CD4-positive, alpha-beta T cell treated with Interleukin-17A for 4 hours (primary cell): ENCODE results near the gene BAIAP3.

Source experiments
- DNase-seq: peaks from one replicate; pipeline ENCODE4 v3.0.0-alpha.2; 2020; ENCODE audit warnings: mixed read lengths

Gene BAIAP3

DNA sequence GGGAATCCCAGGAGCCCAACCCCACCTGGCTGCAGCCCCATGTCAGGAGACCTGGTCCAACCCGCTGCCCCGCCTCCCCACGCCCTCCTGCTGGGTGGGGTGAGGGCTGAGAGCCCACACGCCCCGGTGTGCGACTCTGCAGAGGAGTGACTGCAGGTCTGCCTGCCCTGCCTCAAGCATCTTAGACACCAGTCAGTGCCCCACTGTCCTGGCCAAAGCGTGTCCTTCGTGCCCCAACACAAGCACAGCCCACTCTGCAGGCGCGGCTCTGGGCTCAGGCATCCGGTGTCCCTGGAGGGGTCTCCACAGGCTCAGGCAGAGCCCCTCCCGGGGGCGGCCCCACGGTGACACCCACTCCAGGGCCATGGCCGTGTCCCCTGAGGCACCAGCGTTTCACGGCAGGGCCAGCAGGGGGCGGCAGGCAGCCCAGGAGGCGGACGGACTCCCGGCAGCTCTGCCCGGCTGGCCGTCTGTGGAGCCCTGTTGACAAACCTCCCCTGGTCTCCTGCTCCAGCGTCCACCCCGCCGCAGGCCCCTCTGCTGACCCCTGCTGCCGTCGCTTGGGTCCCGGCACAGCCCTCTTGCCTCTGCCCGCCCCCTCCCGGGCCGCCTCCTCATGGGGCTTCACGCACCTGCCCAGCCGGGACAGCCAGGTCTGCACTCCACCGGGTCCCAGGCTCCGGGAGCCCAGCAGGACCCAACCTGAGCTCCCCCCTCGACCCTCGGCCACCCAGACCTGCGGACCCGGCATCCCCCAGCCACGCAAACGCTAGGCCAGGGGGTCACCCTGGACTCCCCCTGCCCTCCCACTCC, 32.6 kb upstream of the BAIAP3 start:
- DNase-seq: peak; percentile 78

DNA sequence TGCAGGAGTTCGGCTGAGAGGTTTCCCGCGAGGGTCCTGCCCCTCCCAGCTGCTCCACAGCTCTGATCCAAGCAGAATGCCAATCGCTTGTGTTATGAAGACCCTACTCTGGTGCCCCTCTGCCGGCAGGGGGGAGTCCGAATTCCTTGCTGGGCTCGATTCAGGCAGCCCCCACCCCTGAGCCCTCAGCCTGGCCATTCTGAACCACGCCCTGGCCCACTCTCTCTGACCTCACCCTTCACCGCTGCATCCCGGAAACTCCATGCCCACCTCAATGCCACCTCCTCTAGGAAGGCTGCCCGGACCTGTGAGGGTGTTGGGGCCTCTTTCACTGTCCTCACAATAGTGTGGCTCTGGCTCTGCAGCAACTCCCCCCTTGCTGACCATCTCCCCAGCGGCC, 31.9 kb upstream of the BAIAP3 start:
- DNase-seq: no peak

DNA sequence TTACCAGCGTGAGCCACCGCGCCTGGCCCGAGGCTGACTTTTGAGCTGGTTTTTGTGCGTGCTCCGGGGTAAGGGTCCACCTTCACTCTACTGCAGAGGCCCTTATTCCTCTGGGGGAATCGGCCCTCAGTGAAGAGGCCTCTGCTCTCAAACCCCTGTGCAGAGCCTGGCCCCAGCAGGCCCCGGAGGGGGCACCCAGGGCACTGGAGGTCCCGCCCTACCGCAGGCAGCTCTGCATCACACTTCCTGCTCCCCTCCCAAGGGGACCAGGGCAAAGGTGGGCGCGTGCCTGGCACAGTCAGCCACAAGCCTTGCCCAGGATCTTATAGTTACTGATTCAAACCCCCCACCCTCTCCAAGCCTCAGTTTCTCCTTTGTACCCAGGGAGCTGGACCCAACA, 27.6 kb upstream of the BAIAP3 start:
- DNase-seq: no peak

DNA sequence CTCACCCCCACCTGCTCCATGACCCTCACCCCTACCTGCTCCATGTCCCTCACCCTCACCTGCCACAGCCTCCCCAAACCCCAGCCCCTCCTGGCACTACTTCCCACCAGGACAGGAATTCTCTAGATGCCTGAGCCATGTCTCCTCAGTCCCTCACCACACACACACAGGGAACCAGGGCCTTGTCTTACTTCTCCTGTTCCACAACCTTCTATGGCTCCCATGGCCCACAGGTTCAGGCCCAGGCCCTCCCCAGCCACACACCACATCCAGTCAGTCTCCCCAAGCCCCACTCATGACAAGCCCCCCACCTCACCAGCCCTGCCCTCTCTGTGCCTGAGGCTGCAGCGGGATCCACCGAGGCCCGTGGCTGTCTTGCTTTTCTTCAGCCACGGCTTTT, 27.1 kb upstream of the BAIAP3 start:
- DNase-seq: no peak

DNA sequence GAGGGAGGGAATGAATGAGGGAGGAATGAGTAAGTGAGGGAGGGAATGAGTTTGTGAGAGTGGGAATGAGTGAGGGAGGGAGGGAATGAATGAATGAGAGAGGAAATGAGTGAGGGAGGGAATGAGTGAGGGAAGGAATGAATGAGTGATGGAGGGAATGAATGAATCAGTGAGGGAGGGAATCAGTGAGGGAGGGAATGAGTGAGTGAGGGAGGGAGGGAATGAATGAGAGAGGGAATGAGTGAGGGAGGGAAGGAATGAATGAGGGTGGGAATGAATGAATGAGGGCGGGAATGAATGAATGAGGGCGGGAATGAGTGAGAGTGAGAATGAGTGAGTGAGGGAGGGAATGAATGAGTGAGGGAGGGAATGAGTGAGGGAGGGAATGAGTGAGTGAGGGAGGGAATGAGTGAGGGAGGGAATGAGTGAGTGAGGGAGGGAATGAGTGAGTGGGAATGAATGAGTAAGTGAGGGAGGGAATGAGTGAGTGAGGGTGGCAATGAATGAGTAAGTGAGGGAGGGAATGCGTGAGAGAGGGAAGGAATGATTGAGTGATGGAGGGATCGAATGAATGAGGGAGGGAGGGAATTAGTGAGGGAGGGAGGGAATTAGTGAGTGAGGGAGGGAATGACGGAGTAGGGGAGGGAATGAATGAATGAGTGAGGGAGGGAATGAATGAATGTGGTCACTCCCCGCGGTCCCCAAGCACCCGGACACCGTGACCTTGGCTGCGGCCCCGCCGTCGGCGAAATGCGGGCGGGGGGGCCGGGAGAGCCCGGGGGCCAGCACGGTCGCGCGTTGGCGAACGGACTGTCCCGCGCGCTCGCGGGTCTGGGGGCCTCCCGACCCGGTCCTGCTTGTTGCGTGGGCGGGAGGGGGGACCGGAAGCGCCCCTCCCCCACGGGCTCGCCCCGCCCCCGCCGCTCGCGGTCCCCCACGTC, 25.1 kb upstream of the BAIAP3 start:
- no peak for DNase-seq

DNA sequence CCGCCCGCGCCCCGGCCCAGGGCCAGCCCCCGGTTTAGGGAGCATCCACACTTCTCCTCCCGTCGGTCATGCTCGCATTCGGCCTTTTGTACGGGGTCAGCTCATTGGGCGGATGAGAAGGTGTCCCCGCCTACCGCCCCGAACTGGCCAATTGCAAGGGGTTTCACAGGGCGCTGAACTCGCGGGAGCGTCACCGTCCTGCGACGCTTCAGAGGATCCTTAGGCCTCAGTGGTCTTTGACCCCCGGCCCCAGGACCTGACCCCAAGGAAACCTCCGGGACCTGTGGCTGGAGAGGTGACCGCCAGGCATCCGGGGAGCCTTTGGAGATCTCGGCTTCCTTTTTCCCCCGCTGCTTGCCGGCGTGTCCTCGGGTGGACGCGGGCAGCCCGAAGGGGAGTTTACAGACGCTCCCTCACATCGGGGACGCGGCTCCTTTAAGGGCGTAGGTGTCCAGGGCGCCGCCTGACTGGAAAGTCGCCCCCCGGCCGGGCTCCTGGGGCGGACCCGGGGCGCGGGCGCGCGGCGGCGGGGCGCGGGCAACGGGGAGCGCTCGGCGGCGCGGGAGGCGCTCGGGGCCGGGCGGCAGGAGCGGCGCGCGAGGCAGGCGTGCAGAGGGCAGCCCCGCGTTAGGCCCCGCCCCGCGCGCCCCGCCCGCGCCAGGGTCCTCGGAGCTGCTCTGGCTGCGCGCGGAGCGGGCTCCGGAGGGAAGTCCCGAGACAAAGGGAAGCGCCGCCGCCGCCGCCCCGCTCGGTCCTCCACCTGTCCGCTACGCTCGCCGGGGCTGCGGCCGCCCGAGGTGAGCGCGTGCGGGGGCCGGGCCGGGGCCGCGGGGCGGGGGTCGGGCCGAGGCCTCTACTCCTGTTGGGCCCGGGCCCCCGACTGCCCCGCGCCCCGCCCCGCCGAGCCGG, 24.2 kb upstream of the BAIAP3 start, which contains the start of gene UBE2I:
Gene UBE2I, plus strand, starts transcription at position 660 of the 909 bp plus-strand sequence. CDS start 4,395 bp downstream, outside the sequence.
- DNase-seq: peak; percentile 96

DNA sequence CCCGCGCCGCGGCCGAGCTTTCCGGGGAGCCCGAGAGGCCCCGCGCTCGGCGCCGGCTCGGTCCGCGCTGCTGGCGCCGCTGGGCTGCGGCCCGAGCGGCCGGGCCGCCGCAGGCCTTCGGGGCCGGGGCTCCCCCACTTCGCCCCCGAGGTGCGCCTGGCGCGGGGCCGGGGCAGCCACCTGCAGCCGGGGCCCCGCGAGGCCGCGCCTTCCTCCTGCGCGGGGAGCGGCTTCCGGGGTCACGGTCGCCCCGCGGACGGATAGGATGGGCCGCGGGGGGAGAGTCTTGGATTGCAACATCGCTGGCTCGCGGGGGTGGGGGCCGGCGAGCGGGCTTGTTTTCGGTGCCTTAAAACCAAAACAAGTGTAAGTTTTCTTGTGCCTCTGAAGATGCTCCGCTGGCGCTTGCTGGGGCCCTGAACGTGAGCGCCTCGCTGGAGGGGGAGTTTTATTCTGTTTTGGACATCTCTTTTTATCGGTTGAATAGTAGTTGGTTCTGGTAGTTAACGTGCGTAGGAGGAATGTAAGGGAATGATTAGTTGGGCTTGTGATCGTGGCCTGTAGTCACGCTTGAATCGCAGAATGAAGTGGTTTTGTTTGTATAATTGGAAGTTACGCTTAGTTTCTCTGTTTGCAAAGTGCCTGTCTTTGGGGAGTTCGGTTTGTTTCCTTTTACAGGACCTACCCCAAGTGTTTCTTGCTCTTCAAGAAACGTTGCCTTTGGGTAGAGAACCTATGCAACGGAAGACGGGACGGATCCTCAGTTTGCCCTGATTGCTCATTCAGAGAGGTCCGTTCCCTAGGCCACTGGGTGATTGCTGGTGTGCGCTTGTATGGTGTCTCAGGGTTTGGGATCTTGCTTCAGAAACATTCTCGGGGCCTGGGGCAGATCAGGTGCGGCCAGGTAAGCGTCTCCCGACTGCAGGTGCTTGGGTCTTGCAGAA, 23.3 kb upstream of the BAIAP3 start:
- DNase-seq: peak; percentile 65

DNA sequence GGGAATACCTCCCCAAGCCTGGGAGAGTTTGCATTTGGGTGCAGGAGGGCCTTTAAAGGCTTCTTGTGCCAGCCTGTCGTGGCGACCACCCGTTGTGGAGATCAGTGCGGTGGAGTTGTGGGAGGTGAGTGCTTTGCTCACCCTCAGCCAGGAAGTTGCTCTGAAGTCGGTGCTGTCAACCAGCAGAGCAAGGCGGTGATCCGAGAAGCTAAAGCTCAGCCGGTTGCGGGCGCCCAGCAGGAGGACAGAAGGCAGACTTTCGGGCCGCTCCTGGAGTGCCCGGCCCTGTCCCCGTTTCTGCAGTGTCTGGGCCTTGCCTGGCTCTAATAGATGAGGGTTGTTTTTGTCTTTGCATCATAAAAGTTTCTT, 22.6 kb upstream of the BAIAP3 start:
- DNase-seq: peak; percentile 40

DNA sequence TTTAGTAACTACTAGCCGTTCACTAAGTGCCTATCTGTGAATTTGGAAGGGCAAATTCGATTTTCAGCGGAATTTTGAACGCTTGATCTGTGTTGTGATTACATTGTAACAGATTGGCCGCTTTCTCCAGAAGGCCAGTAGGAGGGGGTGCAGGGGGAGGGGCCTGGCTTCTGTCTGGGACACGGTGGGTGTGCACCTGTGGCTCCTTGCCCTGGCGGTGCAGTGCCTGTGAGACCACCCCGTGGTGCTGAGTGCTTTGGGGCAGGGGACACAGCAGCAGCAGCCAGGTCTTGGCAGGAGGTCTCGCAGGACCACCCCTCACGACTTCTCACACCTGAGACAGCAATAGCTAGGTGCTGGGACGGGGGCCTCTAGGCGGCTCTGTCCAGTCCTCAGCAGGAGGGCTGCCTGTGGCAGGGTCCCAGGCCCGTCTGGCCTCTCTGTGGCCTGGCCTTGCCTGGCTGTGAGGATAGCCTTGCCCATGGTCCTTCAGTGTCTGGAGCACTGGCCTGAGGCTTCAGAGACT, 22.2 kb upstream of the BAIAP3 start:
- DNase-seq: no peak

DNA sequence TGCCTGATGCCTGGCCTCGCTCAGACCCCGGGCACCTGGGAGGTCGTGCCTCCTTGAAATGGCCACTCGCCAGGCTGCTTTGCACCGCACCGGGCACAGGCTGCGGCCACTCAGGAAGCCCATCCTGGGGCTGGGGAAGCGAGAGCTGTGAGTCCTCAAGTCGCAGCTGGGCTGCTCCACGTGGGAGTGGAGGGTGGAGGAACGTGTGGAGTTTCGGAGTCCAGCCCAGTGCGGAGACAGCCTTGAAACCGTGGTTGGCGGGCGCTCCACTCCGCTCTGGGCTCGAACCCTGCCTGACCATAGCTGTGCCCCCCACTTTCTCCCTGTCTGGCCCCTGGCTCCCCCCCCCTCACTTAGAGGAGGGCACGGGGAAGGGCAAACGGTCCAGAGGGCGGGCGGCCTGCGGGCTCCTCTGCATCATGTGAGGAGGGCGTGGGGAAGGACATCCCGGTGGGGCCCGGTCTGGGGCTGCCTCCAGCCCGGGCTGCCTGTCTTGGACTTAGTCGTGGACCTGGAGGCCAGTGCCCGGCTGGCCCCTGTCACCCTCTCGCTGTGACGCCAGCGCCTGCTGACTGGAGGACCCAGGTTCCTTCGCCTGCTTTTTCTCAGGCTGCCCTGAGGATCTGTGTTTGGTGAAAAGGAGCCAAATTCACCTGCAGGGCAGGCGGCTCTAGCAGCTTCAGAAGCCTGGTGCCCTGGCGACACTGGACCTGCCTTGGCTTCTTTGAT, 21.5 kb upstream of the BAIAP3 start:
- no peak for DNase-seq

DNA sequence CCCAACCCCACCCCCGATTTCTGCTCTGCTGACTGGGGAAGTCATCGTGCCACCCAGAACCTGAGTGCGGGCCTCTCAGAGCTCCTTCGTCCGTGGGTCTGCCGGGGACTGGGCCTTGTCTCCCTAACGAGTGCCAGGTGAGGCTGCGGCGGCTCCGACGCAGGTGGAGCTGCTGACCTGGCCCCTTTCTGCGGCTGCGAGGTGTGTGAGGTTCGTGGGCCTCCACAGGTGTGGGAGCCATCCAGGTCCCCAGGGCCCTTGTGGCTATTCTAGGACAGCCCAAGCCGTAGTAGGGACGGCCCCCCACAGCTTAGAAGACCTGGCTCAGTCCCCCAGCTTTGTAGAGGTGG, 21.0 kb upstream of the BAIAP3 start:
- DNase-seq: no peak

DNA sequence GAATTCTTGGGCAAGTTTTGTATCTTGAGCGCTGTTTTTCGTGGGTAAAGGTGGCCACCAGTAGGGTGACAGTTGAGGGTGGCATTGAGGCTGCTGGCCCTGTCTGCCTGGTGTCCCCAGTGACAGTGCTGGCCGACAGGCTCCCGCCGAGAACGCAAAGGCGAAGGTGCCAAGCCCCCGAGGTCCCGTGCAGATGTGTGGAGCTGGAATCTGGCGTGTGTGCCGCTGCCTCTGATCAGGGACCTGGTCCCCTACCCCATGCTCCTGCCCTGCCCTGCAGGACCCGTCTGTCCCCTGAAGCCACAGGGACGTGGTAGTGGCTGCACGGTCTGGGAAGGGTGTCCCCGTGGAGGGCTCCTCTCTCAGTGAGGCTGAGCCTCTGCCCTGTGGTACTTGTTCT, 20.5 kb upstream of the BAIAP3 start:
- DNase-seq: no peak

DNA sequence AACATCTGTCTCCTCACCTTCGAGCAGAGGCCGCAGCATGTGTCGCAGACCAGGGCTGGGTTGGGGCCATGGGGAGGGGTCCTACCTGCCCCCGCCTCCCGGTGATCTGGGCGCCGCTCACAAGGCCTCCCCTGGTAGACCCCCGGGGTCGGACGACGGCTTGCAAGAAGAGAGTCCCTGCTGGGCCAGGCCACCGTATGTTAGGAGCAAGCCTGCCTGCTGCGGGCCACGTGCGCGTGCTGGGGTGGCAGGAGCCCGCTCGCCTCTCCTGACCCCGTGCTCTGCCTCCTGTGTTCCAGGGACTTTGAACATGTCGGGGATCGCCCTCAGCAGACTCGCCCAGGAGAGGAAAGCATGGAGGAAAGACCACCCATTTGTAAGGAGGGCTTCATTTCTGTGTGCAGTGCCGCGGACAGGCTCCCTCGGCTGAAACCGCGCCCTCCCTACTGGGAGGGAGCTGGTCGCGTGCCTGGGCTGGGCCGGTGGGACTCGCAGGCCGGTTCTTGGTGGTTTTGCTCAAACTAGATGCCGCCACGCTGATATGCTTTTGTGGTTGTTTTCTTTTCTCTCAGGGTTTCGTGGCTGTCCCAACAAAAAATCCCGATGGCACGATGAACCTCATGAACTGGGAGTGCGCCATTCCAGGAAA, 19.6 kb upstream of the BAIAP3 start:
- no peak for DNase-seq

DNA sequence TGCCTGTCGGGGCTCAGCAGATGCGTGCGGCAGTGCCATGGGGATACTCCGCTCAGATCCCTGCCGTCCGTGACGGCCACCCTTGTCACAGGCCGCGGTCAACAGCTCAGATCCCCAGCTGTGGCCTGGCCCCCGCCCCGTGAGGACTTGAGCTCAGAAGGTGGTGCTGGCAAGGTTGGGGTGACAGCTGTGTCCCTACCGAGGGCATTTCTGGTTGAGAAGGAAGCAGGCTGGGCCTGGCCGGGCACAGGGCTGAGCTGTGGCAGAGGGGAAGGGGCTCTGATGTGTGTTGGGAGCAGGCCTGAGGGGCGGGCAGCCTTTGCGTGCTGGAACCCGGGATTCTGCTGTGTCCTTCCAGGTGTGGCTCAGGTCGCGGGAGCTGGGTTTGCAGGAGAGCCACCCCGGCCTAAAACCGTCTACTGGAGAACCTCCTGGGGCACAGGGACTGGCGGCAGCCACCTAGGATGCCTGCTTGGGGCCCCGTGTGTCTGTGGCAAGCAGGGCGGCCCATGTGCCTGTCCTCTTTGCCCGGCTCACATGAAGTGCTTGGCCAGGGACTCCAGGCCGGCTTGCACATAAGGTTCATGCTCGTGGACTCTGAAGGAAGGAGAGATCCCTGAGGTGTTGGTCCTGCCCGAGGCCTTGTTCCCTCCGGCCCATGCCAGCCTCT, 18.9 kb upstream of the BAIAP3 start:
- DNase-seq: no peak

DNA sequence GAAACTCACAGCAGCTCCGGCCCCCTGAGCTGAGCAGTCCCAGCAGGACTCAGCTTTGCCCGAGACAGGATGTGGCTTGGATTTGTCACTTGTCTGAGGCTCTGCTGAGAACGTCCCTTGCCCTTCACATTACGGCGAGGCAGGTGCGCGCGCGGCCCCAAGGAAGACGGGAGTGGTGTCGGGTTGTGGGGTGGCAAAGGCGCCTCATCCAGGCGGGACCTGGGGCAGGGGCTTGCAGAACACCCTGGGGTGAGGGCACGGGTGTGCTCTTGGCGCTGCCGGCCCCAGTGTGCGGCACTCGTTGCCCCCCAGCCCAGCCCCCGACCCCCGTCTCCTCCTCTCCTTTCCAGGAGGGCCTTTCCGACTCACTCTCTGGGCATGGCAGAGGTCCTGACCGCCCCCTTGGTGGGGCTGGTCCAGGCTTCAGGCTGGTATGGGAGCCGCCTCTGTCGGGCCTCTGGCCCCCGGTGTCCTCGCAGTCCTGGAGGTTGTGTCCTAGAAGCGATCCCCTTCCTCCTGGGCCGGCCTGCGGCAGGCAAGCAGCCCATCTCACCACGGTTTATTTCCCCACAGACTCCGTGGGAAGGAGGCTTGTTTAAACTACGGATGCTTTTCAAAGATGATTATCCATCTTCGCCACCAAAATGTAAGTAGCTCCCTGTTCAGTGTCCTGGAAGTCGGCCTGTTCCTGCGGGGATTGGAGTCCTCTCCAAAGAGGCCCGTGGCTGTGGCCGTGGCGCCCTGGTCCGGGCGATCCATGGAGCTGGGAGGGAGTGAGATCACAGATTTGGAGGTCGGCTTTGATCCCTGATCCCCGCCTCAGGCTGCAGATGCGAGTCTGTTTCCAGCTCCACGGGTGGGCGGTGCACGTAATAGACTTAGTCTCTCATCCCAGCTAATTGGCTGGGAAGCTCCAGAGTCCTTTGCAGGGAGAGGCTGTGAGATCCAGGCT, 18.1 kb upstream of the BAIAP3 start:
- DNase-seq: no peak

DNA sequence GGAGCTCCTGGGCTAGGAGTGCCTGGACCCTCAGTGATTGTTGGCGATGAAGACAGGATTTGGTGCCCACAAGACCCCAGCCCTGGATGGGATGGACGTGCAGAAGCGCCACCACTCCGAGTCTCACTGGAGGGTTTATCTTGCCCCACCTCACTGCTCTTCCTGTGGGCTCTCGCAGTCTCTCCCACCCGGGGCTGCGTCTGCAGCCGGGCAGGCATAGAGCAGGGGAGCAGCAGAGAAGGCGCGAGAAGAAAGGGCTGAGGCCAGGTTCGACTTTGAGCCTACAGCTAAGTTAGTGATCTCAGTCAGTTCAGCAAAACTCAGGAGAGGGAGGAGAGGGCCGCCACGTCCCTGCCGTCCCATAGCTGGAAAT, 17.4 kb upstream of the BAIAP3 start:
- DNase-seq: no peak

DNA sequence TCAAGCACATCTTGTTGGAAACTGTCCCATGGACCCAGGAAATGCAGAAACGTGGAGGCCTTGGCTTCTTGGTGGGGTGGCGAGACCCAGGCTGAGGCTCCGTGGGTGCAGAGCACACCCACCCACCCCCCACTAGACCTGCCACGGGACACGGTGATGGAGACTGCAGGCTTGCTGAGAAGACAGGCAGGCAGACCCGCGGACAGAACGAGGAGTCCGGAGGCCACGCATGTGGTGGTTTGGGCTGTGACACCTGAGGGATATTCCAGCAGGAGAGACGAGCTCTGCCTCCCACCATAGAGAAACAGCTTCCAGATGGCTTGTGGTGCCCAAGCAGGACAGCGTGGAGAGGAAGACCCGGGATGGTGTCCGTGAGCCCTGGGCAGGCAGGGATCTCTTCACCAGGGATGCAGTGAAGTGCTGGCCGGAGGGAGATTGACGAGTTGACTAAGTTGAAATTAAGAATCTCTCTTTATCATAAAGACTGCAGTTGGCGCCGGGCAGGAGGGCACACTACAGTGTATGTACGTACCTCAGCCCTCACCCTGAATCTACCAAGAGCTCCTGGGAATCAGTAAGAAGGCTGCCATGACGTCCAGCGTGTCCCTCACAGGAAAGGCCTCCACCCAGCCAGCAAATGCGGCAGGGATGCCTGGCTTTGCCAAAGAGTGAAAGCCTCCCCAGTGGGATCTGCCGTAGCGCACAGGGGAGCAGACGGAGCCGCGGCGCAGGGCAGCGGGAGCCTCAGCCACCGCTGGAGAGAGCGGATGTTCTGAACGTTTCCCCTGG, 15.8 kb upstream of the BAIAP3 start:
- DNase-seq: no peak

DNA sequence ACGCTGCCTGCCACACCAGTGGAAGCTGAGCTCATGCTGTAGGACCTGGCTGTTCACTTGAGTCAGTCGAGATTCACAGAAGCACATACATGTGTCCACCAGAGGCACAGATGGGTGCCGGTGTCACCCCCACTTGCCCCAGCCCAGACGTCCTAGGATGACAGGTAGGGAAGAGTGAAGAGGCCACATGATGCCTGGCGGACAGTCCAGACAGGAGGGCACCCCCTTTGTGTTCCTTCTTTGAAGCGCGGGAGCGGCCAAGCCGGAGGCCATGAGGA, 15.2 kb upstream of the BAIAP3 start:
- DNase-seq: no peak
